Ovary (tissue), 3 donors: ENCODE data around the gene IL5RA.

Experiments used
- CTCF ChIP-seq, 3 donors: fragments of 450-650 bp in 2 of 3; fragments of 200-600 bp in 1 of 3; IDR thresholded peaks; one replicate each; pipeline versions ENCODE4 v1.5.1 to v1.8.0; 2016 to 2022; ENCODE audit warnings: antibody characterized with exemption in 3 of 3, mild to moderate bottlenecking in 1 of 3
- POLR2A ChIP-seq: fragments of 450-650 bp; IDR thresholded peaks from one replicate; pipeline ENCODE4 v1.6.1; 2017; ENCODE audit warnings: antibody characterized with exemption, mild to moderate bottlenecking, moderate library complexity
- donor health status: DM: no; HTN: no; CAD: no.

- TF ChIP-seq CTCF (IDR thresholded peaks at IDR 0.05) (no peak), POLR2A (no peak)
Observed at GRCh38 chr3:3071136-3071535, 39.0 kb downstream of the IL5RA start.
